Measurements from ENCODE around the gene MAP4K4.

MAP4K4 gene

DNA sequence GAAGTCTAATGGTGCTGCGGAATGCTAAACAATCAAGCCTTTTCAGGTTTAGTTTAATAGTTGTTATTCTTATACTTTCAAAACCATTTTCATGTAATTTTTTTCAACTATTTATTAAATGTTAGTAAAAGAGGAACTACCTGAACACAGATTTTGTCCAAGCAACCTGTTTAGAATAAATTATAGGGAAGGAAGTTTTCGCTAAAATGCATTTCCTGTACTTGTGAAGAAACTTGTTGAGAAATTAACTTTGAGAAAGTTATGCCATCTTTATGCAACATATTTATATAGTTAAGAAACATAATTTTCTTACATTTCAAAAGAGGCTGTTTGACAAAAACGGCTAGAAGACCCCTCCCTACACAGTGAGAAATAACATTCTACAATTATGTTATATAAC lies 16.6 kb downstream of the MAP4K4 start:
- Histone ChIP-seq H3K4me1 (ENCODE audit: insufficient read depth, low read length, poor library complexity, severe bottlenecking) (peaks cover 52% of the 10 kb centered on the region), H2AFZ (ENCODE audit: low read length) (no peak overlapping the region), H3K4me3 (ENCODE audit: low read length, poor library complexity, severe bottlenecking) (no peak overlapping the region), H3F3A (ENCODE audit: low read depth) (0 out of 2 replicates have a peak, but pooled peaks cover 3% of the 10 kb centered on the region), H3K27me3 (ENCODE audit: insufficient read depth, low read length, poor library complexity, severe bottlenecking) (no peaks in the 10 kb centered on the region), H4K20me1 (ENCODE audit: insufficient read depth, low read length, poor library complexity, severe bottlenecking) (peaks cover 68% of the 10 kb centered on the region), H3K9ac (ENCODE audit: low read depth, low read length, poor library complexity, severe bottlenecking) (no peak overlapping the region), H3K36me3 (ENCODE audit: insufficient read depth, low read length) (no peaks in the 10 kb centered on the region), H3K4me2 (ENCODE audit: low read depth, low read length, poor library complexity, severe bottlenecking) (no peak overlapping the region), H3K79me2 (ENCODE audit: insufficient read depth, low read length) (peaks cover 99% of the 10 kb centered on the region), H3K9me3 (ENCODE audit: insufficient read depth, low read depth, low read length) (no peaks in the 10 kb centered on the region), H3K9me2 (replicated peaks; ENCODE audit: low read depth, low read length) (no peaks in the 10 kb centered on the region)
- no peak for TF ChIP-seq EZH2phosphoT487 (IDR thresholded peaks at IDR 0.05; ENCODE audit: borderline replicate concordance)
- TF ChIP-seq, protein P1, sequence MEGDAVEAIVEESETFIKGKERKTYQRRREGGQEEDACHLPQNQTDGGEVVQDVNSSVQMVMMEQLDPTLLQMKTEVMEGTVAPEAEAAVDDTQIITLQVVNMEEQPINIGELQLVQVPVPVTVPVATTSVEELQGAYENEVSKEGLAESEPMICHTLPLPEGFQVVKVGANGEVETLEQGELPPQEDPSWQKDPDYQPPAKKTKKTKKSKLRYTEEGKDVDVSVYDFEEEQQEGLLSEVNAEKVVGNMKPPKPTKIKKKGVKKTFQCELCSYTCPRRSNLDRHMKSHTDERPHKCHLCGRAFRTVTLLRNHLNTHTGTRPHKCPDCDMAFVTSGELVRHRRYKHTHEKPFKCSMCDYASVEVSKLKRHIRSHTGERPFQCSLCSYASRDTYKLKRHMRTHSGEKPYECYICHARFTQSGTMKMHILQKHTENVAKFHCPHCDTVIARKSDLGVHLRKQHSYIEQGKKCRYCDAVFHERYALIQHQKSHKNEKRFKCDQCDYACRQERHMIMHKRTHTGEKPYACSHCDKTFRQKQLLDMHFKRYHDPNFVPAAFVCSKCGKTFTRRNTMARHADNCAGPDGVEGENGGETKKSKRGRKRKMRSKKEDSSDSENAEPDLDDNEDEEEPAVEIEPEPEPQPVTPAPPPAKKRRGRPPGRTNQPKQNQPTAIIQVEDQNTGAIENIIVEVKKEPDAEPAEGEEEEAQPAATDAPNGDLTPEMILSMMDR (conservative IDR thresholded peaks at IDR 0.05; ENCODE audit: low read length): no peak

GRCh38 chr2:101717071-101717845 lies 19.8 kb downstream of the MAP4K4 start:
- Histone ChIP-seq H3K4me1 (ENCODE audit: insufficient read depth, low read length, poor library complexity, severe bottlenecking) (peaks cover 55% of the 10 kb centered on the region), H2AFZ (ENCODE audit: low read length) (no peak overlapping the region), H3K9me3 (ENCODE audit: insufficient read depth, low read depth, low read length) (no peaks in the 10 kb centered on the region), H3K9me2 (replicated peaks; ENCODE audit: low read depth, low read length) (no peaks in the 10 kb centered on the region), H3F3A (ENCODE audit: low read depth) (0 out of 2 replicates have a peak, but pooled peaks cover 3% of the 10 kb centered on the region), H3K36me3 (ENCODE audit: insufficient read depth, low read length) (no peaks in the 10 kb centered on the region), H3K4me3 (ENCODE audit: low read length, poor library complexity, severe bottlenecking) (peak overlapping the region; percentile 30), H3K4me2 (ENCODE audit: low read depth, low read length, poor library complexity, severe bottlenecking) (peak overlapping the region; percentile 56), H3K27me3 (ENCODE audit: insufficient read depth, low read length, poor library complexity, severe bottlenecking) (no peaks in the 10 kb centered on the region), H3K9ac (ENCODE audit: low read depth, low read length, poor library complexity, severe bottlenecking) (no peak overlapping the region), H3K79me2 (ENCODE audit: insufficient read depth, low read length) (peaks cover 99% of the 10 kb centered on the region), H4K20me1 (ENCODE audit: insufficient read depth, low read length, poor library complexity, severe bottlenecking) (peaks cover 65% of the 10 kb centered on the region)
- no peak for TF ChIP-seq EZH2phosphoT487 (IDR thresholded peaks at IDR 0.05; ENCODE audit: borderline replicate concordance)
- TF ChIP-seq, protein P1 (conservative IDR thresholded peaks at IDR 0.05; ENCODE audit: low read length): no peak

GRCh38 chr2:101718479-101718878 lies 21.0 kb downstream of the MAP4K4 start:
- Histone ChIP-seq H3K4me2 (ENCODE audit: low read depth, low read length, poor library complexity, severe bottlenecking) (peak overlapping the region; percentile 49), H3K79me2 (ENCODE audit: insufficient read depth, low read length) (peaks cover 99% of the 10 kb centered on the region)

More at GRCh38 chr2:101718479-101718878, 21.0 kb downstream of the MAP4K4 start:
- Histone ChIP-seq H3F3A (ENCODE audit: low read depth) (0 out of 2 replicates have a peak, but pooled peaks cover 3% of the 10 kb centered on the region), H3K9me3 (ENCODE audit: insufficient read depth, low read depth, low read length) (no peaks in the 10 kb centered on the region), H3K9ac (ENCODE audit: low read depth, low read length, poor library complexity, severe bottlenecking) (peak overlapping the region; percentile 26), H3K27me3 (ENCODE audit: insufficient read depth, low read length, poor library complexity, severe bottlenecking) (no peaks in the 10 kb centered on the region), H3K9me2 (replicated peaks; ENCODE audit: low read depth, low read length) (no peaks in the 10 kb centered on the region), H4K20me1 (ENCODE audit: insufficient read depth, low read length, poor library complexity, severe bottlenecking) (peaks cover 73% of the 10 kb centered on the region), H3K4me1 (ENCODE audit: insufficient read depth, low read length, poor library complexity, severe bottlenecking) (peaks cover 65% of the 10 kb centered on the region), H2AFZ (ENCODE audit: low read length) (no peak overlapping the region), H3K36me3 (ENCODE audit: insufficient read depth, low read length) (no peaks in the 10 kb centered on the region), H3K4me3 (ENCODE audit: low read length, poor library complexity, severe bottlenecking) (peak overlapping the region; percentile 9)
- TF ChIP-seq, protein P1 (conservative IDR thresholded peaks at IDR 0.05; ENCODE audit: low read length): no peak
